SK-N-SH treated with all-trans-retinoic acid at 6 μM for 48 hours (cell line): ENCODE results near the gene CHST8.

ENCODE experiments used
- ATAC-seq: fragments of 200-7000 bp; cut with Tn5 transposase; 3 replicates; pipeline ENCODE4 v1.9.1; 2020; ENCODE audit warnings: mild to moderate bottlenecking, moderate library complexity
- ARNTL ChIP-seq: fragments of 450-650 bp; formaldehyde crosslinking; IDR thresholded peaks from 2 replicates; pipeline ENCODE4 v1.5.0; 2020; ENCODE audit warnings: low read depth, mild to moderate bottlenecking, moderate library complexity, borderline replicate concordance
- BACH2 ChIP-seq: fragments of 250-450 bp; sonication (Bioruptor Pico); IDR thresholded peaks from 2 replicates; pipeline ENCODE4 v1.9.0; 2021; ENCODE audit warnings: mild to moderate bottlenecking, borderline replicate concordance
- CSDC2 ChIP-seq: fragments of 250-450 bp; sonication (Bioruptor Pico); IDR thresholded peaks from 2 replicates; pipeline ENCODE4 v1.5.0; 2020; ENCODE audit warnings: mild to moderate bottlenecking, moderate library complexity
- ESRRG ChIP-seq: fragments of 250-450 bp; sonication (Bioruptor Pico); IDR thresholded peaks from 2 replicates; pipeline ENCODE4 v1.6.1; 2021; ENCODE audit warnings: mild to moderate bottlenecking
- GLIS3 ChIP-seq: fragments of 250-450 bp; sonication (Bioruptor Pico); IDR thresholded peaks from 2 replicates; pipeline ENCODE4 v1.5.0; 2020; ENCODE audit warnings: mild to moderate bottlenecking, moderate library complexity
- ISL1 ChIP-seq: fragments of 250-450 bp; sonication (Bioruptor Pico); IDR thresholded peaks from 2 replicates; pipeline ENCODE4 v2.1.2; 2022; ENCODE audit warnings: mild to moderate bottlenecking, moderate library complexity
- OSR1 ChIP-seq: fragments of 250-450 bp; sonication (Bioruptor Pico); IDR thresholded peaks from 2 replicates; pipeline ENCODE4 v1.8.0; 2022; ENCODE audit warnings: moderate library complexity, mild to moderate bottlenecking, inconsistent platforms
- PPARA ChIP-seq: fragments of 250-450 bp; sonication (Bioruptor Pico); IDR thresholded peaks from 2 replicates; pipeline ENCODE4 v1.5.0; 2020; ENCODE audit warnings: mild to moderate bottlenecking, borderline replicate concordance
- RARB ChIP-seq: fragments of 250-450 bp; sonication (Bioruptor Pico); IDR thresholded peaks from 2 replicates; pipeline ENCODE4 v1.8.0; 2021; ENCODE audit warnings: mild to moderate bottlenecking, moderate library complexity
- SNAI2 ChIP-seq: fragments of 250-450 bp; sonication (Bioruptor Pico); IDR thresholded peaks from 2 replicates; pipeline ENCODE4 v1.5.0; 2020; ENCODE audit warnings: mild to moderate bottlenecking, moderate library complexity
- TCF4 ChIP-seq: fragments of 250-450 bp; sonication (Bioruptor Pico); IDR thresholded peaks from 2 replicates; pipeline ENCODE4 v1.8.0; 2021; ENCODE audit warnings: mild to moderate bottlenecking, moderate library complexity, borderline replicate concordance
- TOX ChIP-seq: fragments of 250-450 bp; sonication (Bioruptor Pico); IDR thresholded peaks from 2 replicates; pipeline ENCODE4 v1.8.0; 2021; ENCODE audit warnings: mild to moderate bottlenecking, moderate library complexity, borderline replicate concordance
- ZC3H10 ChIP-seq: fragments of 250-450 bp; sonication (Bioruptor Pico); IDR thresholded peaks from 2 replicates; pipeline ENCODE4 v1.5.1; 2021; ENCODE audit warnings: mild to moderate bottlenecking, moderate library complexity
- ZFP3 ChIP-seq: fragments of 250-450 bp; sonication (Bioruptor Pico); IDR thresholded peaks from 2 replicates; pipeline ENCODE4 v1.5.0; 2020; ENCODE audit warnings: mild to moderate bottlenecking, moderate library complexity
- ZFP30 ChIP-seq: fragments of 450-650 bp; formaldehyde crosslinking; IDR thresholded peaks from 2 replicates; pipeline ENCODE4 v1.5.0; 2022; ENCODE audit warnings: mild to moderate bottlenecking, moderate library complexity
- ZNF565 ChIP-seq: fragments of 450-650 bp; formaldehyde crosslinking; conservative IDR thresholded peaks from 2 replicates; pipeline ENCODE4 v1.5.0; 2020; ENCODE audit warnings: low read depth, mild to moderate bottlenecking, moderate library complexity
- ZNF70 ChIP-seq: fragments of 450-650 bp; formaldehyde crosslinking; IDR thresholded peaks from 2 replicates; pipeline ENCODE4 v1.5.0; 2020; ENCODE audit warnings: mild to moderate bottlenecking, moderate library complexity
- ZNF8 ChIP-seq: fragments of 450-650 bp; formaldehyde crosslinking; IDR thresholded peaks from 2 replicates; pipeline ENCODE4 v1.5.0; 2020; ENCODE audit warnings: mild to moderate bottlenecking, moderate library complexity
- TF ChIP-seq, protein P1 (sequence below): fragments of 250-450 bp; sonication (Bioruptor Pico); IDR thresholded peaks from 2 replicates; pipeline ENCODE4 v1.8.0; 2021; ENCODE audit warnings: low read depth, mild to moderate bottlenecking, moderate library complexity, borderline replicate concordance
- TF ChIP-seq, protein P2 (sequence below): fragments of 250-450 bp; sonication (Bioruptor Pico); IDR thresholded peaks from 2 replicates; pipeline ENCODE4 v1.5.0; 2020; ENCODE audit warnings: mild to moderate bottlenecking, moderate library complexity
- TF ChIP-seq, protein P3 (sequence below): fragments of 250-450 bp; sonication (Bioruptor Pico); IDR thresholded peaks from 2 replicates; pipeline ENCODE4 v1.8.0; 2020; ENCODE audit warnings: mild to moderate bottlenecking, moderate library complexity, borderline replicate concordance
- TF ChIP-seq, protein P4 (sequence below): fragments of 250-450 bp; sonication (Bioruptor Pico); IDR thresholded peaks from 2 replicates; pipeline ENCODE4 v1.5.1; 2021; ENCODE audit warnings: mild to moderate bottlenecking, moderate library complexity
- TF ChIP-seq, protein P5 (sequence below): fragments of 250-450 bp; sonication (Bioruptor Pico); IDR thresholded peaks from 2 replicates; pipeline ENCODE4 v1.5.1; 2020; ENCODE audit warnings: low read depth, mild to moderate bottlenecking, moderate library complexity

CHST8 gene

DNA sequence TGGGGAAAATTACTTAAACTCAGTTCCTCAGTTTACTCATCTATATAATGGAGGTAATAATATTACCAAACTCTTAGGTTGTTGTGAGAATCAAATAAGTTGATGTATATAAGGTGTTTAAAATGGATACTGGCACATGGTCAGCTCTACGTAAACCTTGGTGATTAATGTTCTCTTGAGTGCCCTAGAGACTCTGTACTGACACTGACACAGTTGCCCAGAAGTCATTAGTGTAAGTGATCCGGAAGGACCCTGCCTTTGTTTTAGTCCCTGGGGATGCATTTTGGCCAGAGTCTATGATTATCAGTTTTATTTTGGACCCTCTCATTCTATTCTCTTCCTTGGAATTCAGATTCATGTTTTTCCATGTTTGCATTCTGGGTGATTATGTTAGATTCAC, 31.9 kb downstream of the CHST8 start:
- TF ChIP-seq TCF4 (CRISPR knock-in tag) (no peak), BACH2 (CRISPR knock-in tag) (no peak), ARNTL (CRISPR knock-in tag) (no peak), RARB (CRISPR knock-in tag) (no peak), ISL1 (CRISPR knock-in tag) (no peak), ZFP3 (CRISPR knock-in tag) (no peak), ZC3H10 (CRISPR knock-in tag) (no peak), ZNF8 (CRISPR knock-in tag) (no peak), ZNF70 (CRISPR knock-in tag) (no peak), SNAI2 (no peak), GLIS3 (CRISPR knock-in tag) (no peak)
- TF ChIP-seq, protein P1, sequence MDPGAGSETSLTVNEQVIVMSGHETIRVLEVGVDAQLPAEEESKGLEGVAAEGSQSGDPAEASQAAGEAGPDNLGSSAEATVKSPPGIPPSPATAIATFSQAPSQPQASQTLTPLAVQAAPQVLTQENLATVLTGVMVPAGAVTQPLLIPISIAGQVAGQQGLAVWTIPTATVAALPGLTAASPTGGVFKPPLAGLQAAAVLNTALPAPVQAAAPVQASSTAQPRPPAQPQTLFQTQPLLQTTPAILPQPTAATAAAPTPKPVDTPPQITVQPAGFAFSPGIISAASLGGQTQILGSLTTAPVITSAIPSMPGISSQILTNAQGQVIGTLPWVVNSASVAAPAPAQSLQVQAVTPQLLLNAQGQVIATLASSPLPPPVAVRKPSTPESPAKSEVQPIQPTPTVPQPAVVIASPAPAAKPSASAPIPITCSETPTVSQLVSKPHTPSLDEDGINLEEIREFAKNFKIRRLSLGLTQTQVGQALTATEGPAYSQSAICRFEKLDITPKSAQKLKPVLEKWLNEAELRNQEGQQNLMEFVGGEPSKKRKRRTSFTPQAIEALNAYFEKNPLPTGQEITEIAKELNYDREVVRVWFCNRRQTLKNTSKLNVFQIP: no peak
- no peak for ATAC-seq

DNA sequence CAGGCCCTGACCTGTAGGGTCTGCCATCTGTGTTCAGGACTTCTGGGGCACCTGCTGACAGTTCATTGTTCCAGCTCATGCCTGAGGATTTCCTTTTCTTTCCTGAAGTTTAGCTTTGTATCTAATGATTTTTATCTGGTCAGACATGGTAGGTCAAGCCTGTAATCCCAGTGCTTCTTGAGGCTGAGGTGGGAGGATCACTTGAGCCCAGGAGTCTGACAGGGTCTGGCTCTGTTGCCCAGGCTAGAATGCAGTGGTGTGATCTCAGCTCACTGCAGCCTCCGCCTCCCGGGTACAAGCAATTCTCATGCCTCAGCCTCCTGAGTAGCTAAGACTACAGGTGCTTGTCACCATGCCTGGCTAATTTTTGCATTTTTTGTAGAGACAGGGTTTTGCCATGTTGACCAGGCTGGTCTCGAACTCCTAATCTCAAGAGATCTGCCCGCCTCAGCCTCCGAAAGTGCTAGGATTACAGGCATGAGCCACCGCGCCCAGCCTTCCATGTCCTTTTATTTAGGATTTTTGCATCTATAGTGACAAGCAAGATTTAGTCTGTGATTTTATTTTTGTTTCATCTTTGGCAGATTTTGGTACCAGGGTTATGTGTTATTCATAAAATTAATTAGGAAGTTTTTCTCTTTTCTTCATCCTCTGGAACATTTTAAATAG, 33.2 kb downstream of the CHST8 start:
- TF ChIP-seq ESRRG (CRISPR knock-in tag): no peak
- TF ChIP-seq ZNF8 (CRISPR knock-in tag): no peak
- no peak for TF ChIP-seq ZNF70 (CRISPR knock-in tag)
- TF ChIP-seq TOX (CRISPR knock-in tag): no peak
- no peak for TF ChIP-seq ZFP30 (CRISPR knock-in tag)
- TF ChIP-seq, protein P2, sequence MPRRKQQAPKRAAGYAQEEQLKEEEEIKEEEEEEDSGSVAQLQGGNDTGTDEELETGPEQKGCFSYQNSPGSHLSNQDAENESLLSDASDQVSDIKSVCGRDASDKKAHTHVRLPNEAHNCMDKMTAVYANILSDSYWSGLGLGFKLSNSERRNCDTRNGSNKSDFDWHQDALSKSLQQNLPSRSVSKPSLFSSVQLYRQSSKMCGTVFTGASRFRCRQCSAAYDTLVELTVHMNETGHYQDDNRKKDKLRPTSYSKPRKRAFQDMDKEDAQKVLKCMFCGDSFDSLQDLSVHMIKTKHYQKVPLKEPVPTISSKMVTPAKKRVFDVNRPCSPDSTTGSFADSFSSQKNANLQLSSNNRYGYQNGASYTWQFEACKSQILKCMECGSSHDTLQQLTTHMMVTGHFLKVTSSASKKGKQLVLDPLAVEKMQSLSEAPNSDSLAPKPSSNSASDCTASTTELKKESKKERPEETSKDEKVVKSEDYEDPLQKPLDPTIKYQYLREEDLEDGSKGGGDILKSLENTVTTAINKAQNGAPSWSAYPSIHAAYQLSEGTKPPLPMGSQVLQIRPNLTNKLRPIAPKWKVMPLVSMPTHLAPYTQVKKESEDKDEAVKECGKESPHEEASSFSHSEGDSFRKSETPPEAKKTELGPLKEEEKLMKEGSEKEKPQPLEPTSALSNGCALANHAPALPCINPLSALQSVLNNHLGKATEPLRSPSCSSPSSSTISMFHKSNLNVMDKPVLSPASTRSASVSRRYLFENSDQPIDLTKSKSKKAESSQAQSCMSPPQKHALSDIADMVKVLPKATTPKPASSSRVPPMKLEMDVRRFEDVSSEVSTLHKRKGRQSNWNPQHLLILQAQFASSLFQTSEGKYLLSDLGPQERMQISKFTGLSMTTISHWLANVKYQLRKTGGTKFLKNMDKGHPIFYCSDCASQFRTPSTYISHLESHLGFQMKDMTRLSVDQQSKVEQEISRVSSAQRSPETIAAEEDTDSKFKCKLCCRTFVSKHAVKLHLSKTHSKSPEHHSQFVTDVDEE: no peak
- no peak for TF ChIP-seq BACH2 (CRISPR knock-in tag)
- TF ChIP-seq, protein P3, sequence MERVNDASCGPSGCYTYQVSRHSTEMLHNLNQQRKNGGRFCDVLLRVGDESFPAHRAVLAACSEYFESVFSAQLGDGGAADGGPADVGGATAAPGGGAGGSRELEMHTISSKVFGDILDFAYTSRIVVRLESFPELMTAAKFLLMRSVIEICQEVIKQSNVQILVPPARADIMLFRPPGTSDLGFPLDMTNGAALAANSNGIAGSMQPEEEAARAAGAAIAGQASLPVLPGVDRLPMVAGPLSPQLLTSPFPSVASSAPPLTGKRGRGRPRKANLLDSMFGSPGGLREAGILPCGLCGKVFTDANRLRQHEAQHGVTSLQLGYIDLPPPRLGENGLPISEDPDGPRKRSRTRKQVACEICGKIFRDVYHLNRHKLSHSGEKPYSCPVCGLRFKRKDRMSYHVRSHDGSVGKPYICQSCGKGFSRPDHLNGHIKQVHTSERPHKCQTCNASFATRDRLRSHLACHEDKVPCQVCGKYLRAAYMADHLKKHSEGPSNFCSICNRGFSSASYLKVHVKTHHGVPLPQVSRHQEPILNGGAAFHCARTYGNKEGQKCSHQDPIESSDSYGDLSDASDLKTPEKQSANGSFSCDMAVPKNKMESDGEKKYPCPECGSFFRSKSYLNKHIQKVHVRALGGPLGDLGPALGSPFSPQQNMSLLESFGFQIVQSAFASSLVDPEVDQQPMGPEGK (CRISPR knock-in tag): no peak
- no peak for TF ChIP-seq OSR1 (CRISPR knock-in tag)
- no peak for TF ChIP-seq GLIS3 (CRISPR knock-in tag)
- TF ChIP-seq ARNTL (CRISPR knock-in tag): no peak
- no peak for TF ChIP-seq ZFP3 (CRISPR knock-in tag)
- no peak for TF ChIP-seq RARB (CRISPR knock-in tag)
- no peak for TF ChIP-seq CSDC2
- TF ChIP-seq ZC3H10 (CRISPR knock-in tag): no peak
- ATAC-seq: no peak

DNA sequence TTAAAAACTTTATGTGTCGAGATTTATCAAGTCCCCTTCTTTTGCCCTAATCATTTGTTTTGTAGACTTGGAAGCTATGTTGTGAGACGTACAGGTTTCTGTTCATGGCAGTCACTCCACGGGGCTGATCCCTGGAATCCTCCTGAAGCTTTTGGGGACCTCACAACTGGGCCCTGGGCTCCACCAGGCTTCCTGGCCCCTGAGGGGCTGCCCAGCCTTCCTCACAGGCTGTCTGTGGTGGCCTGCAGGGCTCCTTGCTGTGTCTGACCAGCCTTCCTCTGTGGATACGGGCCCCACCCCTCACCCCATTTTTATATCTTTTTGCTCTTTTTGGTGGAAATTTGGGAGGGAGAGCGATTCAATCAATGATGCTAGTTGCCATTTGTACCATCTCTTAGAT, 38.1 kb downstream of the CHST8 start:
- ATAC-seq: no peak

More for the DNA sequence above, 38.1 kb downstream of the CHST8 start:
- TF ChIP-seq ZC3H10 (CRISPR knock-in tag) (no peak), ZNF70 (CRISPR knock-in tag) (no peak), OSR1 (CRISPR knock-in tag) (no peak), RARB (CRISPR knock-in tag) (no peak), PPARA (no peak), ZNF565 (CRISPR knock-in tag) (no peak), BACH2 (CRISPR knock-in tag) (no peak)
- TF ChIP-seq, protein P4, sequence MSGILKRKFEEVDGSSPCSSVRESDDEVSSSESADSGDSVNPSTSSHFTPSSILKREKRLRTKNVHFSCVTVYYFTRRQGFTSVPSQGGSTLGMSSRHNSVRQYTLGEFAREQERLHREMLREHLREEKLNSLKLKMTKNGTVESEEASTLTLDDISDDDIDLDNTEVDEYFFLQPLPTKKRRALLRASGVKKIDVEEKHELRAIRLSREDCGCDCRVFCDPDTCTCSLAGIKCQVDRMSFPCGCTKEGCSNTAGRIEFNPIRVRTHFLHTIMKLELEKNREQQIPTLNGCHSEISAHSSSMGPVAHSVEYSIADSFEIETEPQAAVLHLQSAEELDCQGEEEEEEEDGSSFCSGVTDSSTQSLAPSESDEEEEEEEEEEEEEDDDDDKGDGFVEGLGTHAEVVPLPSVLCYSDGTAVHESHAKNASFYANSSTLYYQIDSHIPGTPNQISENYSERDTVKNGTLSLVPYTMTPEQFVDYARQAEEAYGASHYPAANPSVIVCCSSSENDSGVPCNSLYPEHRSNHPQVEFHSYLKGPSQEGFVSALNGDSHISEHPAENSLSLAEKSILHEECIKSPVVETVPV (CRISPR knock-in tag): no peak
- TF ChIP-seq, protein P3 (CRISPR knock-in tag): no peak
- TF ChIP-seq, protein P1: no peak
- TF ChIP-seq, protein P5, sequence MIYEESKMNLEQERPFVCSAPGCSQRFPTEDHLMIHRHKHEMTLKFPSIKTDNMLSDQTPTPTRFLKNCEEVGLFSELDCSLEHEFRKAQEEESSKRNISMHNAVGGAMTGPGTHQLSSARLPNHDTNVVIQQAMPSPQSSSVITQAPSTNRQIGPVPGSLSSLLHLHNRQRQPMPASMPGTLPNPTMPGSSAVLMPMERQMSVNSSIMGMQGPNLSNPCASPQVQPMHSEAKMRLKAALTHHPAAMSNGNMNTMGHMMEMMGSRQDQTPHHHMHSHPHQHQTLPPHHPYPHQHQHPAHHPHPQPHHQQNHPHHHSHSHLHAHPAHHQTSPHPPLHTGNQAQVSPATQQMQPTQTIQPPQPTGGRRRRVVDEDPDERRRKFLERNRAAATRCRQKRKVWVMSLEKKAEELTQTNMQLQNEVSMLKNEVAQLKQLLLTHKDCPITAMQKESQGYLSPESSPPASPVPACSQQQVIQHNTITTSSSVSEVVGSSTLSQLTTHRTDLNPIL (CRISPR knock-in tag): no peak
